Lower leg skin (tissue), 4 donors: ENCODE data around the gene MYO1H. TPM values are rescaled to one million over a fixed set of nuclear protein-coding genes. Genes with fewer than 3 reads are reported as not detected.
"Not testable (repeated sequence)": the region's sequence is repeated elsewhere in the genome, so short reads cannot be mapped to it uniquely, and the experiment has no call there.

Experiments
- DNase-seq, 2 donors: peaks; one replicate each; pipeline ENCODE4 v3.0.0-alpha.2; 2019; ENCODE audit warnings: low spot score in 2 of 2
- H3K4me3 ChIP-seq: fragments of 200-600 bp; sonication (generic); 2 replicates; pipeline ENCODE4 v1.5.1; 2017; ENCODE audit warnings: mild to moderate bottlenecking, low read depth; ENCODE audit not compliant: poor library complexity, severe bottlenecking
- CTCF ChIP-seq, 3 donors: fragments of 450-650 bp; IDR thresholded peaks; one replicate each; pipeline ENCODE4 v1.5.1; 2016; ENCODE audit warnings: antibody characterized with exemption in 3 of 3, mild to moderate bottlenecking in 3 of 3, moderate library complexity in 2 of 3
- POLR2A ChIP-seq, 2 donors: fragments of 450-650 bp; IDR thresholded peaks; one replicate each; pipeline ENCODE4 v1.6.1; 2016 to 2017; ENCODE audit warnings: antibody characterized with exemption in 2 of 2, mild to moderate bottlenecking in 1 of 2, moderate library complexity in 1 of 2
- WGBS, 2 donors: methylation state at CpG; one replicate each; pipeline ENCODE4 v1.1.5; 2018; 5-methylcytosine and 5-hydroxymethylcytosine counted together
- intact Hi-C: fragments of 100-400 bp; cut with DNase I; formaldehyde crosslinking; loops from one replicate; pipeline ENCODE4 v1.15.0; 2023; ENCODE audit warnings: low total_unique reads
- total RNA-seq, 4 donors: library from RNA; depleted of rRNA; stranded (reverse); fragments of >200 nt; gene quantifications; one replicate each; pipeline ENCODE4 v1.1.0, GENCODE V29; 2016

Gene MYO1H
- total RNA-seq, 4 donors from 2014 or later, result 0.20 to 0.75 TPM; not detected in 2

GRCh38 chr12:109466305-109466704 is 118.6 kb downstream of the MYO1H start:
- H3K4me3 ChIP-seq, result no peak overlapping the region
- no peak for DNase-seq
- intact Hi-C loops, result no loop called here
- TF ChIP-seq POLR2A (IDR thresholded peaks at IDR 0.05) (no peak), CTCF (IDR thresholded peaks at IDR 0.05) (no peak)
- 80 to 89% methylated on average over 2 of the region's 2 CpGs for WGBS, 2 donors

GRCh38 chr12:109466821-109467220 is 119.1 kb downstream of the MYO1H start:
- no peak for TF ChIP-seq POLR2A (IDR thresholded peaks at IDR 0.05)
- TF ChIP-seq CTCF (IDR thresholded peaks at IDR 0.05), result no peak
- no peak for DNase-seq
- WGBS, 2 donors, result 50 to 53% methylated on average over 2 to 3 of the region's 3 CpGs
- intact Hi-C loops, result no loop called here
- H3K4me3 ChIP-seq, result no peak overlapping the region

GRCh38 chr12:109467978-109468676 is 120.4 kb downstream of the MYO1H start:
- DNase-seq, result no peak
- intact Hi-C loops, result no loop called here
- TF ChIP-seq CTCF (IDR thresholded peaks at IDR 0.05) (no peak), POLR2A (IDR thresholded peaks at IDR 0.05) (no peak)
- WGBS, 2 donors, result 61 to 78% methylated on average over 6 to 8 of the region's 8 CpGs
- H3K4me3 ChIP-seq, result no peak overlapping the region

- no peak overlapping the region for H3K4me3 ChIP-seq
- intact Hi-C loops, result no loop called here
- WGBS, 2 donors, result 78 to 81% methylated on average over 10 of the region's 10 CpGs
- TF ChIP-seq POLR2A (IDR thresholded peaks at IDR 0.05), result no peak
- TF ChIP-seq CTCF (IDR thresholded peaks at IDR 0.05), result no peak
- DNase-seq, result no peak
Measured at GRCh38 chr12:109469517-109469916, 121.8 kb downstream of the MYO1H start.

- 88 to 96% methylated on average over 3 of the region's 3 CpGs for WGBS, 2 donors
- TF ChIP-seq POLR2A (IDR thresholded peaks at IDR 0.05) (no peak), CTCF (IDR thresholded peaks at IDR 0.05) (no peak)
- DNase-seq, result no peak
- intact Hi-C loops, result no loop called here
- H3K4me3 ChIP-seq, result no peak overlapping the region
Measured at GRCh38 chr12:109473006-109473405, 125.3 kb downstream of the MYO1H start.

GRCh38 chr12:109473526-109474270 is 126.0 kb downstream of the MYO1H start:
- WGBS, 2 donors, result 89 to 92% methylated on average over 16 of the region's 16 CpGs
- DNase-seq, intact Hi-C loops, H3K4me3 ChIP-seq: not testable (repeated sequence)
